ENCODE measurements around the gene FLT3.

DNA sequence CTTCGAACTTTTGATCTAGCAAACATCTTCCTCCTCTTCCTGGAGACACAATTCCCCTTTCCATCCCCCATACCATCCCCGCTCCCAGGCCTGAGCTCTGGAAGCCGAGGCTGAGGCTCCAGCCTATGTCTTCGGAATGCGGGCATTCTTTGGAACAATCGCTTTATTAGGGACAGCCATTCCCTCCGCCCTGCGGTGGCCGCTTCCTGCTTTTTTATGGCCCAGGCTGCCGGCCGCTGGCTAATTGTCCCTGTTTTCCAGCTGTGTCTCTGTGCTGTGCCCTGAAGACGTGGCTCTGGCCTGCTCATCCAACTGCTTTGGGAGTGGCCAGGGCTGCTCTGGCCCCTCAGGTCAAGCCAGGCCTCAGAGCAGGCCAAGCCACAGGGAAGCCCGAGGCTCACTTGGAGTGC lies 129.1 kb downstream of the FLT3 start:
- TF ChIP-seq POLR2AphosphoS5 (IDR thresholded peaks at IDR 0.05) (no peak), CTCF (IDR thresholded peaks at IDR 0.05) (no peak)
